Natural killer cell (primary cell): Measurements from ENCODE around the gene TMEM266. TPM values are rescaled to one million over a fixed set of nuclear protein-coding genes. Genes with fewer than 3 reads are reported as not detected.

Experiments
- ATAC-seq, 3 donors: fragments of 150-1000 bp in 2 of 3; fragments of 200-7000 bp in 1 of 3; cut with Tn5 transposase; 1 replicate in 1 of 3; 2 replicates in 2 of 3; pipeline ENCODE4 v1.10.0; 2021; ENCODE audit warnings: mild to moderate bottlenecking in 2 of 3, moderate library complexity in 2 of 3
- DNase-seq, 2 donors: peaks; one replicate each; pipeline versions ENCODE4 v3.0.0 to v3.0.0-alpha.2; 2013 to 2021; ENCODE audit warnings: mixed read lengths in 1 of 2
- H3K27ac ChIP-seq: one replicate; pipeline ENCODE4 v1.5.1; 2013; ENCODE audit warnings: mild to moderate bottlenecking, low read length
- H3K27me3 ChIP-seq: one replicate; pipeline ENCODE4 v1.6.1; 2013; ENCODE audit warnings: low read length; ENCODE audit not compliant: control insufficient read depth, insufficient read depth
- H3K36me3 ChIP-seq: one replicate; pipeline ENCODE4 v1.6.1; 2013; ENCODE audit warnings: low read length; ENCODE audit not compliant: control insufficient read depth, insufficient read depth
- H3K4me1 ChIP-seq: one replicate; pipeline ENCODE4 v1.6.1; 2013; ENCODE audit warnings: low read length; ENCODE audit not compliant: control insufficient read depth, insufficient read depth
- H3K4me3 ChIP-seq: one replicate; pipeline ENCODE4 v1.5.1; 2013; ENCODE audit warnings: low read length
- H3K9me3 ChIP-seq: one replicate; pipeline ENCODE4 v1.6.1; 2013; ENCODE audit warnings: low read length; ENCODE audit not compliant: control insufficient read depth, insufficient read depth
- H3K27ac Mint-ChIP-seq, 2 donors: one replicate each; pipeline ENCODE4 v1.8.0; 2022; ENCODE audit warnings: mild to moderate bottlenecking in 2 of 2, mixed read lengths in 2 of 2, moderate library complexity in 1 of 2
- H3K27me3 Mint-ChIP-seq, 2 donors: one replicate each; pipeline ENCODE4 v1.8.0; 2022; ENCODE audit warnings: low read depth in 2 of 2, mixed read lengths in 2 of 2
- H3K36me3 Mint-ChIP-seq: one replicate; pipeline ENCODE4 v1.8.0; 2022; ENCODE audit warnings: mixed read lengths
- H3K4me1 Mint-ChIP-seq, 2 donors: one replicate each; pipeline ENCODE4 v1.8.0; 2022; ENCODE audit warnings: mixed read lengths in 2 of 2
- H3K4me3 Mint-ChIP-seq: one replicate; pipeline ENCODE4 v1.8.0; 2022; ENCODE audit warnings: mild to moderate bottlenecking, moderate library complexity, mixed read lengths
- H3K9me3 Mint-ChIP-seq, 2 donors: one replicate each; pipeline ENCODE4 v1.8.0; 2022; ENCODE audit warnings: mixed read lengths in 2 of 2
- CTCF ChIP-seq: fragments of 200-600 bp; IDR thresholded peaks from one replicate; pipeline ENCODE4 v1.8.0; 2022; ENCODE audit warnings: antibody characterized with exemption
- WGBS: methylation state at CpG from one replicate; pipeline ENCODE4 v1.1.7; 2013; ENCODE audit warnings: missing lambda C conversion rate; ENCODE audit not compliant: insufficient coverage; 5-methylcytosine and 5-hydroxymethylcytosine counted together
- intact Hi-C: fragments of 100-400 bp; cut with micrococcal nuclease; formaldehyde crosslinking; loops from one replicate; pipeline ENCODE4 v1.14.2; 2022
- total RNA-seq, 4 donors: library from RNA; stranded (reverse); fragments of 120-200 nt in 1 of 4; gene quantifications; one replicate each; pipeline versions ENCODE4 v1.2.3 to v1.2.4, GENCODE V29; 2013 to 2022

The TMEM266 gene
- total RNA-seq, 3 donors from 2014 or later (not counting 1 experiment from before 2014, with no cell fraction given) = not detected

- no peaks in the 10 kb centered on the region for H3K36me3 ChIP-seq
- peaks cover 41 to 44% of the 10 kb centered on the region in 2 donors for H3K27me3 Mint-ChIP-seq
- no peak overlapping the region for H3K4me3 Mint-ChIP-seq
- DNase-seq (peak in 1 of 2 donors; percentile 74), ATAC-seq (peak in 1 of 3 donors; percentile 22)
- peak; percentile 80 for TF ChIP-seq CTCF
- H3K4me3 ChIP-seq = no peak overlapping the region
- intact Hi-C loops = loop anchor here (1.0 kb wide), 1 partner anchor 82 kb away; no protein-coding TSS in a partner anchor
- no peaks in the 10 kb centered on the region for H3K36me3 Mint-ChIP-seq
- H3K27ac ChIP-seq = no peak overlapping the region
- H3K27me3 ChIP-seq = peaks cover 29% of the 10 kb centered on the region
- H3K4me1 ChIP-seq = peaks cover 19% of the 10 kb centered on the region
- H3K9me3 Mint-ChIP-seq = no peaks in the 10 kb centered on the region
- H3K9me3 ChIP-seq = no peaks in the 10 kb centered on the region
- no peak overlapping the region for H3K27ac Mint-ChIP-seq
- 5% methylated on average over 3 of the region's 7 CpGs for WGBS
- H3K4me1 Mint-ChIP-seq = peaks cover 13 to 19% of the 10 kb centered on the region in 2 donors
Observed at GRCh38 chr15:76057332-76058000, 2.3 kb upstream of the TMEM266 start.

GRCh38 chr15:76058714-76059319 is 968 bp upstream of the TMEM266 start:
- H3K4me3 ChIP-seq = peak overlapping the region; percentile 36
- no peaks in the 10 kb centered on the region for H3K36me3 ChIP-seq
- ATAC-seq (no peak), DNase-seq (peak in 1 of 2 donors; percentile 24)
- H3K27me3 Mint-ChIP-seq = peaks cover 50 to 55% of the 10 kb centered on the region in 2 donors
- H3K27ac ChIP-seq = no peak overlapping the region
- no peak for TF ChIP-seq CTCF
- peaks cover 29% of the 10 kb centered on the region for H3K27me3 ChIP-seq
- H3K4me1 Mint-ChIP-seq = peaks cover 13 to 19% of the 10 kb centered on the region in 2 donors
- H3K4me1 ChIP-seq = peaks cover 19% of the 10 kb centered on the region
- no peaks in the 10 kb centered on the region for H3K36me3 Mint-ChIP-seq
- no peaks in the 10 kb centered on the region for H3K9me3 Mint-ChIP-seq
- H3K27ac Mint-ChIP-seq = peak overlapping the region in 1 of 2 donors; percentile 41
- intact Hi-C loops = no loop called here
- 6% methylated on average over 16 of the region's 18 CpGs for WGBS
- peak overlapping the region; percentile 84 for H3K4me3 Mint-ChIP-seq
- no peaks in the 10 kb centered on the region for H3K9me3 ChIP-seq

GRCh38 chr15:76060118-76060989 is 569 bp downstream of the TMEM266 start:
- H3K9me3 ChIP-seq = no peaks in the 10 kb centered on the region
- Mint-ChIP-seq H3K9me3 (no peaks in the 10 kb centered on the region), H3K27me3 (peaks cover 51 to 66% of the 10 kb centered on the region in 2 donors), H3K4me3 (peak overlapping the region; percentile 85), H3K27ac (peak overlapping the region in 1 of 2 donors; percentile 2), H3K36me3 (no peaks in the 10 kb centered on the region), H3K4me1 (peaks cover 18 to 23% of the 10 kb centered on the region in 2 donors)
- ATAC-seq = peak; percentile 52 to 79 (median 61)
- peaks cover 20% of the 10 kb centered on the region for H3K4me1 ChIP-seq
- H3K27me3 ChIP-seq = peaks cover 33% of the 10 kb centered on the region
- no peak for TF ChIP-seq CTCF
- DNase-seq = peak; percentile 34 to 65
- no peak overlapping the region for H3K27ac ChIP-seq
- no peaks in the 10 kb centered on the region for H3K36me3 ChIP-seq
- peak overlapping the region; percentile 33 for H3K4me3 ChIP-seq
- intact Hi-C loops = no loop called here
- 9% methylated on average over 20 of the region's 20 CpGs for WGBS
